ENCODE data around the gene SLC25A1.

The SLC25A1 gene

DNA sequence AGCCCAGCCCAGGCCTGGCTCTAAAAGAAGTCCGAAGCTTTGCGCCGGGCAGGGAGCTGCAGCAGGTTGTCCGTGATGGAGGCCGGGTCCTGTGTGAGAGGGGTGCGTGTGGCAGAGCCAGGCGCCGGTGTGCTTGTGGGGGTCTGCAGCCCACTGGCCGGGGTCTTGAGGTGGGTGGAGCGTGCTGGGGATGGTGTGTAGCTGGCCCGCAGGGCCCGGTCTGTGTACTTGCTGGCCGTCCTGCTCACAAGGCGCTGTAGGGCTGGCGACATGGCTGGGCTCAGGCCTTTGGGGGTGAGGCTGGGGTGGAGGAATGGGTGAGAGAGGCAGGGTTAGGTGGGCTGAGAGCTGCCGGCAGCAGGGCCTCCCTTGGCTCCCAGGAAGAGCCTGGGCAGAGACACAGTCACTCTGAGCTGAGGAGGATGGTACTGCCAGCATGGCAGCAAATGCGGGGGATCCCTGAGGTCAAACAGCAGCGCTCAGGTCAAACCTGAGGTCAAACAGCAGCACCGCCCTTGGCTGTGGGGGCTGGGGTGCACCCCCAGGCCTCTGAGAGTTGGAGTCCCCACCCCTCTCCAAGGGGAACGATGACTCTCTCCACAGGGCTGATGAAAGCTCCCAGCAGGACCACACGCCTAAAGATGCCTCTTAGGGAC lies 44.2 kb downstream of the SLC25A1 start:
- TF ChIP-seq, protein P1, sequence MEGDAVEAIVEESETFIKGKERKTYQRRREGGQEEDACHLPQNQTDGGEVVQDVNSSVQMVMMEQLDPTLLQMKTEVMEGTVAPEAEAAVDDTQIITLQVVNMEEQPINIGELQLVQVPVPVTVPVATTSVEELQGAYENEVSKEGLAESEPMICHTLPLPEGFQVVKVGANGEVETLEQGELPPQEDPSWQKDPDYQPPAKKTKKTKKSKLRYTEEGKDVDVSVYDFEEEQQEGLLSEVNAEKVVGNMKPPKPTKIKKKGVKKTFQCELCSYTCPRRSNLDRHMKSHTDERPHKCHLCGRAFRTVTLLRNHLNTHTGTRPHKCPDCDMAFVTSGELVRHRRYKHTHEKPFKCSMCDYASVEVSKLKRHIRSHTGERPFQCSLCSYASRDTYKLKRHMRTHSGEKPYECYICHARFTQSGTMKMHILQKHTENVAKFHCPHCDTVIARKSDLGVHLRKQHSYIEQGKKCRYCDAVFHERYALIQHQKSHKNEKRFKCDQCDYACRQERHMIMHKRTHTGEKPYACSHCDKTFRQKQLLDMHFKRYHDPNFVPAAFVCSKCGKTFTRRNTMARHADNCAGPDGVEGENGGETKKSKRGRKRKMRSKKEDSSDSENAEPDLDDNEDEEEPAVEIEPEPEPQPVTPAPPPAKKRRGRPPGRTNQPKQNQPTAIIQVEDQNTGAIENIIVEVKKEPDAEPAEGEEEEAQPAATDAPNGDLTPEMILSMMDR (IDR thresholded peaks at IDR 0.05), result no peak
- H3K4me3 ChIP-seq, result no peak overlapping the region
- DNase-seq (ENCODE audit: low spot score), result no peak
- H3K27ac ChIP-seq, result no peak overlapping the region

DNA sequence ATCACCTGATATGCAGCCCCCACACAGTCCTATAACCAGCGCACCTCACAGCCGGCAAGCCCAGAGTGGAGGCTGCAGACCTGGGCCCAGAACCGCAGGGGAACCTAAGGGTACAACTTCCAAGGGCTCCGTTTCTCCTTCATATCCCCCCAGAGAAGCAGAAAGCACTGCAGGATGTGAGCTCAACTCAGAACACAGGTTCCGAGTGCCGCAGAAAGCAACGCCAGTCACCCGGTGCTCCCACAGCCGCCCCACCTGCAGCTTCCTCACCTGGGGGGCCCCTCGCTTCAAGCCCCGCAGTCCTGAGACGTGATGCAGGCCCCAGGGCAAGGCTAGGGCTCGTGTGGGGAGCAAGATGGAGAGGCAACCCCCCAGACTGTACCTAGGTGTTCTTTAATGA lies 45.0 kb downstream of the SLC25A1 start:
- no peak overlapping the region for H3K27ac ChIP-seq
- TF ChIP-seq, protein P1 (IDR thresholded peaks at IDR 0.05), result no peak
- DNase-seq (ENCODE audit: low spot score), result no peak
- H3K4me3 ChIP-seq, result no peak overlapping the region

DNA sequence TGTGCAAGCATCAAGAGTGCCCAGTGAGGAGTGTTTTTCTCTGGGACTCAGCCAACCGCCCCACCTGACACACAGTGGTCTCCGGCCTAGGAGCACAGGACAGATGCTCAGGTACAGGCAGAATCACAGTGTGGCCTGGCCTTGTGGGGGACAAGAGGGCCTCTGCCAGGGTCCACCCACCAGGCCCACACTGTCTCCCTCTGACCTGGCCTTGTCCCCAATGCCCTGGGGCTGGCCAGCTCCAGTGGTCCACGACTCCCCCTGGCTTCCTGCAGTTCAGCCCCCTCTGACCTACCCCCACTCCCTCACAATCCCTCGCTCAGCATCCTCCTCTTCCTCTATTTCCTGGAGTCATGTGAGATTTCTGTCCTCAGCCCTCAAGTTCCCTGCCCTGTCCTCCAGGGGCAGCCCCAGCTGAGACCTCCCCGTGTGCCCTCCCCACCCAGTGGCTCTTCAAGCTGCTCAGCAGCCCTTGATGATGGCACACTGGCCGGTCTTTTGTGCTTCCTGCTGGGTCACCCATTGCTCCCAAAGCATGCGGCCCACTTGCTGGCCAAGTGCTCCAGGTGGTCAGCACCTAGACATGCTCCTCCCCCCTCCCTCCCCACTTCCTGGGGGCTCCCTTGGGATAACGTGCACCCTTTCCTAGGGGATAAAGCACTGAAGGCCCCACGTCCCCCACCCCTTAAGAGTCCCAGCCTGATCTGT lies 45.7 kb downstream of the SLC25A1 start:
- TF ChIP-seq, protein P1 (IDR thresholded peaks at IDR 0.05), result no peak
- Histone ChIP-seq H3K27ac (no peak overlapping the region), H3K4me3 (no peak overlapping the region)
- DNase-seq (ENCODE audit: low spot score), result no peak

DNA sequence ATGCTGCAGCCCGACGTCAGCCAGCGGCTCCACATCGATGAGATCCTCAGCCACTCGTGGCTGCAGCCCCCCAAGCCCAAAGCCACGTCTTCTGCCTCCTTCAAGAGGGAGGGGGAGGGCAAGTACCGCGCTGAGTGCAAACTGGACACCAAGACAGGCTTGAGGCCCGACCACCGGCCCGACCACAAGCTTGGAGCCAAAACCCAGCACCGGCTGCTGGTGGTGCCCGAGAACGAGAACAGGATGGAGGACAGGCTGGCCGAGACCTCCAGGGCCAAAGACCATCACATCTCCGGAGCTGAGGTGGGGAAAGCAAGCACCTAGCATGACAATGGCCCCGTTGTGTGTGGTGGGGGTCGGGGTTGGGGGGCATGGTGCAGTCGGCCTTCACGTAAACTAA lies 46.4 kb downstream of the SLC25A1 start:
- DNase-seq (ENCODE audit: low spot score), result no peak
- Histone ChIP-seq H3K4me3 (no peak overlapping the region), H3K27ac (no peak overlapping the region)
- TF ChIP-seq, protein P1 (IDR thresholded peaks at IDR 0.05), result no peak

DNA sequence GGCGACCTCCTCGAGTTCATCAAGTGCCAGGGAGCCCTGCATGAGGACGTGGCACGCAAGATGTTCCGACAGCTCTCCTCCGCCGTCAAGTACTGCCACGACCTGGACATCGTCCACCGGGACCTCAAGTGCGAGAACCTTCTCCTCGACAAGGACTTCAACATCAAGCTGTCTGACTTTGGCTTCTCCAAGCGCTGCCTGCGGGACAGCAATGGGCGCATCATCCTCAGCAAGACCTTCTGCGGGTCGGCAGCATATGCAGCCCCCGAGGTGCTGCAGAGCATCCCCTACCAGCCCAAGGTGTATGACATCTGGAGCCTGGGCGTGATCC lies 46.9 kb downstream of the SLC25A1 start:
- H3K27ac ChIP-seq, result no peak overlapping the region
- TF ChIP-seq, protein P1 (IDR thresholded peaks at IDR 0.05), result no peak
- DNase-seq (ENCODE audit: low spot score), result no peak

DNA sequence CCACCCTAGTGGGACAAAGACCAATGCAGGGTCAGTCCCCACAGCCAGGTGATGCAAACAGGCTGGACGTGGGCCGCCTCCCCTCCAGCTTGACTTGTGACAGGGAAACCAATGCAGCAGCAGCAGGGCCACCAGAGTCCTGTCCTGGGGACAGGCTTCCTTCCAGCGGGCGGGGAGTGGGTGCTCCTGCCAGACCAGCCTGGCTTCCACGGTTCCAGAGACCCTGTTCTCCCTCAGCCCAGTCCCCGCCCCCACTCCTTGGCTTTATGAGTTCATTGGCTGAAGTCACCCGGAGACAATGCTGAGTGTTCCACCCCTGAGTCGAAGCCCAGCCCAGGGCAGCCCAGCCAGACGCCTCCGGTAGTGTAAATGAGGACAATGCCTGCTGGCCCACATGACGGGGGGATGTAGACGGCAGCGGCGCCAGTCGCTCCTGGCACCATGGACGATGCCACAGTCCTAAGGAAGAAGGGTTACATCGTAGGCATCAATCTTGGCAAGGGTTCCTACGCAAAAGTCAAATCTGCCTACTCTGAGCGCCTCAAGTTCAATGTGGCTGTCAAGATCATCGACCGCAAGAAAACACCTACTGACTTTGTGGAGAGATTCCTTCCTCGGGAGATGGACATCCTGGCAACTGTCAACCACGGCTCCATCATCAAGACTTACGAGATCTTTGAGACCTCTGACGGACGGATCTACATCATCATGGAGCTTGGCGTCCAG lies 47.4 kb downstream of the SLC25A1 start, which contains the start of gene TSSK2:
Gene TSSK2, plus strand, starts transcription at position 350 of the 726 bp plus-strand sequence. Its CDS starts 92 bp downstream, at position 442.
- TF ChIP-seq, protein P1 (IDR thresholded peaks at IDR 0.05), result no peak
- no peak within 1 kb of the TSS for H3K4me3 ChIP-seq
- no peak for DNase-seq (ENCODE audit: low spot score)
- no peak within 1 kb of the TSS for H3K27ac ChIP-seq

More for the DNA sequence above, 46.9 kb downstream of the SLC25A1 start:
- H3K4me3 ChIP-seq, result no peak overlapping the region
